RKO (cell line): ENCODE results near the gene PARVB.

Experiments used
- DNase-seq: peaks from one replicate; pipeline ENCODE4 v3.0.0-alpha.2; 2016; ENCODE audit warnings: low spot score

Gene PARVB

DNA sequence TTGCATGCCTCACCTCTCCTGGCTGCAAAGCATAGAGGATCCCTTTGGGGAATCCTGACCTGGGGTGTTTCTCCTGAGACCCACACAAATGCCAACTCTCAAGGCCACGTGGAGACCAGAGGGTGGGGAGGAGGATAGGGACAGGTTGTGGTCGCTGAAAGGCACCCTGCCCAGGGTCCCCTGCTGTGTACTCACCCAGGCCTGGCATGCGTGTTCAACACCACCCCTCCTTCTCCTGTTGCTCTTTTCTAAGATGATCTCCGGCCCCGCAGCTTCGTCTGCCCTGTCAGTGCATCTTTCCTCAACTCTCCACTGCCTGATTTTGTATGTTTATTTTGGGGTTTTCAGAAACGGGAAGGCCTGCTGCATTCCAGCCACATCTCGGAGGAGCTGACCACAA, 112.0 kb downstream of the PARVB start:
- no peak for DNase-seq

DNA sequence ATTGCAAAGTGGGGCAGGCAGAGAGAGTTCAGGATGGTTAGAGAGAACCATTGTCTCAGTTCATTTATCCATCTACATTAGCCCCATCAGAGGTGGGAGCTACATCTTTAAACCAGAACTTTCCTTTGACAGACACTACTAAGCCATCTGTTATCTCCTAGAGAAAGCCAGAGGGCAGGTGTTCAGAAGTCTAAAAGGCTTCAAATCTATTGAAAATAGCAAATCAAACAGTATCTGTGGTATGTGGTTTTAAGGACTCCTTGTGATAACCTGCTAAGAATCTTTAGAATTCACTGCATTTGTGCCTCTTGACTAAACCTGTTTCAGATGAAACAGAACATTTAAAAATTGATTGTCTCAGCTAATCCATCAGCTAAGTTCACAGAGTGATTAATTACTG, 112.7 kb downstream of the PARVB start:
- DNase-seq = no peak

DNA sequence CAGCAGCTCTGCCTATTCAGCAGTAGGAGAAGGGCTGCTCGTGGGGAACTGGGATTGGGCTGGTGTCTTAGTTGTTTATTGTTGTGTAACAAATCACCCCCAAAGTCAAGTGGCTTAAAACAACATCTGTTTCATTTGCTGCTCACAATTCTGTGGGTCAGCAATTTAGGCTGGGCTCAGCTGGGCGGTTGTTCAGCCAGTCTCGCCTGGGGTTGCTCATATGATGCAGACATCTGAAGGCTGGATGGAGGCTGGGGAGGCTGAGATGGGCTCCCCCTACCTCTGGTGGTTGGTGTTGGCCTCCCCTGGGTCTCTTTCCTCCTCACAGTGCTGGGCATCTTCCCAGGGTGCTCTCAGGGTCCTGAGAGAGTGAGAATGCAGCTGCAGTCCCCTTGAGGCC, 113.3 kb downstream of the PARVB start:
- DNase-seq = no peak

DNA sequence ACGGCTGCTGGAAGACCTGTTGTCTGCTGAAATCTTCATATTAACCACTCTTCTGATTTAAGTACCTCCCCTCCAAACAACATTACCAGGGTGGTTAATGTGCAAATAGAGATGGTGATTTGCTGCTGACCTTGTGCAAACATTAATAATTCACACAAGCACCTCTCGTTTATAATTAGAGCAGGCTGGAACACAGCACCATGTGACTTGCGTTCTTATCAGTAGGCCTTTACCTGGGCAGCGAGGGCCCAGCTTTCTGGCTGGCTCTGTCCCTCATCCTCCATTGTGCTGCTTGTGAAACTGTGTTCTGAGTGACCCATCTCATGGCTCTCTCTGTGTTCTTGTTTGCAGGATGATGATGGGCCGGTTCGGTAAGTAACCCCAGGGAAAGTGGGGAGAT, 115.7 kb downstream of the PARVB start:
- DNase-seq = no peak

DNA sequence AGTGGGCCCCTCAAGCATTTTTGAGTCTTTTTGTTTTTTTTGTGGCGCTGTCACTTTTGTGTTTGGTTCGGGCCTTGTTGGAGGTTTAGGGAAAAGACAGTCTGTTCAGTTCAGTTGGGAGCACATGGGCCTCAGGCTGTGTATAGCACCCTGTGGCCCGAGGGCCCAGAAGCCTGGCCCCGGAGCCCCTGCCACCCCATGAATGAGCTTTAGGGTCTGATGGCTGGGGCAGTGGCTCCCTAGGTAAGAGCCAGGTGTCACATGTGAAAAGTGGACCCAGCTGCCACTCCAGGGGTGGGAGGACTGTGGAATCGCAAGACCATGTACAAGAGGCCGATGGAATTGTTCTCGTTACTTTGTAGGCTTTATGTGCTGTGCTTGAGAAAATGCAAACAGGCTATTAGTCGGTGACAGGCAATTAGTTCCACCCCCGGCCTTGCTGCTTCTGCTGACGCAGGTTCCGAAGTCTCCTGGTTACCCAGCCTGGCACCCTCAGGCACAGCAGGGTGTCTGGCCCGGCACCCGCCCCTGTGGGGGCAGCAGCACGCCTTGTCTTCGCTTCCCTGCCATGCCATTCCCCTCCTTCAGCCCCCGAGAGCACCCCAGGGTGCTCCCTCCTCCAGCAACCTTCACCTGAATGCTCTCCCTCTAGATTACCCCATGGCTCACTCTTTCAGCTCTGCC, 118.5 kb downstream of the PARVB start:
- DNase-seq = no peak

DNA sequence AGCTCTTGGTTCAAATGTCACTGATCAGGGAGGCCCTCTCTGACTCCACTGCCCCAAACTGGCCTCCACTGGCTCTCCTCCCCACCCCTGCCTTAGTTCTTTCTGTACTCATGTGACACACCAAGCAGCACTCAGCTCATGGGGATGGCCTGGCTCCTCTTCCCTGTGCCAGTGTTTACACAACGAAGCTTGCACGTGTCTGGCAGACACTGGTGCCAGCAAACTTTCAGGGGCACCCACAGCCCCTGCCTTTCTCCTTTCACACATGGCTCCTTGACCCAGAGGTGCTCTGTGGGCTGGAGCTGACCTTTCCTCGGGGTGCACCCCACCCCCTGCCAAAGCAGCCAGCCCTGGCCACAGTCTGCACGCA, 119.0 kb downstream of the PARVB start:
- no peak for DNase-seq

DNA sequence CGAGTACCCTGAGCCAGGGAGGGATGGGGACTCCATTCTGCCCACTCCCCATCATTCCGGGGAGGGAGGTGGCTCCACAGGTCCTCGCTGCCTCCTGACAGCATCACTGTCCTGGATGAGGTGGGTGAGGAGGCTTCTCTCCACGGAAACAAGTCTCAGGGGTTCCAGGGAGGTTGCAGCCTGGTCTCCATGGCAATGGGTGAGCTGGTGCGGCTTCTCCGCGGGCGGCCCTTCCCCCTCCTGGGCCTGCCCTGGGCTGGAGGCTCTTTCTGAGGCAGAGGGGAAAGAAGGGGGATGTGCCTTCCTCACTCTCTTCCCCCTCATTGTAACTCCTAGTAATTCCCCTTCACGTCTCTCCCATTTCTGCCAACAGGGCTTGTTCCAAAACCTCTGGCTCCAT, 119.5 kb downstream of the PARVB start:
- DNase-seq = no peak

DNA sequence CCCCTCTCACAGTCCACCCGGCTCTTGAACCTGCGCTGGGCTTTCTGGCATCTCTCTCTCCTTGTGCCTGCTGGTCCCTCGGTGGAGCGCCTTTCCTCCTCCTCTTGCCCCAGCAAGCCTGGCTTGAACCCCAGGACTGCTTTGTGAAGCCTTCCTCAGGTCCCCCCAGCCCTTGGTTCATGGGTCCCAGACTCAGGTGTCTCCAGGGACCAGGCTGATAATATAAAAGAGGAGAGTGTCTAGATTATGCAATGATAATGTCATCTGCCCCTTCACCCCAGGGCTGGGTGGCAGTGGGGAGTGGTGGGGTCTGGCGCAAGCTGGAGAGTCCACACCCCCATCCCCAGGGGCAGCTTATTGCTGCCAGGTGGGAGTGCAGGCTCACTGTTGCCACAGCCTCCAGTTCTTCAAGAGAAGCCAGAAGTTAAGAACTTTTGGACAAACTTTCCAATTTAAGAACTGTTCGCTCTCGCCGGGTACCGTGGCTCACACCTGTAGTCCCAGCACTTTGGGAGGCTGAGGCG, 120.0 kb downstream of the PARVB start:
- no peak for DNase-seq

DNA sequence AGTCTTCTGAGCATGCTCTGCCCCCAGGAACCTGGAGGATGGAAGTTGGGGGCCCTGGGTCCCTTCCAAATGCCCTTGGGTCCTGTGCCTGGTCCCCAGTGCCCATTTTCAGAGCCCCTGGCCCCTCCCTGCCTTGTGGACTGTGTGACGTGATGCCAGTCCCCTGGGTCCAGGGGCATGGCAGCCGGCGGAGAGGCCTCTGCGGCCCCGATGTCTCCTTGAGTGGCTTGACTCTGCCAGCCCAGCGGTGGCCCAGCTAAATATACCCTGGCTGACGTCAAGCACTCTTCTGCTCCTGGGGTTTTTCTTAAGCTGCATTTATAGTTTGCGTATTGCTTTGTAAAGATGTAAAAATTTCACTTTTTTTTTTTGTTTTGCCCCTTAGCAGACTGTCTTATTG, 121.4 kb downstream of the PARVB start:
- no peak for DNase-seq

DNA sequence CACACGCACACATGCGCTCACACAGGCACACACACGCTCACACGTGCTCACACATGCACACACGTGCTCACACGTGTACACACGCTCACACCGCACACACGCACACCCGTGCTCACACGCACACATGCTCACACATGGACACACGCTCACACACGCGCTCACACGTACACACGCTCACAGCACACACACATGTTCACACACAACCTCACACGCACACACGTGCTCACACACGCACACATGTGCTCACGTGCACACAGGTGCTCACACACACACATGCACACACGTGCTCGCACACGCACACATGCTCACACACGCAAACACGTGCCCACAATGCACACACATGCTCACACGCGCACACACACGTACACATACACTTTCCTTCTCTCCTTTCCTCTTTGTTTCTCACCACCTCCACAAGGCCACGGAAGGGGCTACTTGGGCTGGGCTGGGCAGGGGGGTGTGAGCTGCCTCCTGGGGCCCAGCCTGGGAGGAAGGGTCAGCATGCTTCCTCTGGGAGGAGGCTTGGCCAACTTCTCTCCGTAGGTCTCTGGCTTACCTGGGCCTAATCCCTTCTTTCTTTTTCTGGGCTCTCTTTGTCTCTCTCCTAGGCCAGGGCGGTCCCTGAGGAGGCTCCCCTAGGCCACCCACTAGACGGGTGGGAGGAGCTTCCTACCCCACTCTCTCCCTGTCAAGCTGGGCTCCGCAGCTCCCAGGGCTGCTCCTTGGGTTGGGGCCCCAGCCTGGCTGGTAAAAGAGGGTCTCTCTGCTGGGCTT, 122.2 kb downstream of the PARVB start:
- no peak for DNase-seq

DNA sequence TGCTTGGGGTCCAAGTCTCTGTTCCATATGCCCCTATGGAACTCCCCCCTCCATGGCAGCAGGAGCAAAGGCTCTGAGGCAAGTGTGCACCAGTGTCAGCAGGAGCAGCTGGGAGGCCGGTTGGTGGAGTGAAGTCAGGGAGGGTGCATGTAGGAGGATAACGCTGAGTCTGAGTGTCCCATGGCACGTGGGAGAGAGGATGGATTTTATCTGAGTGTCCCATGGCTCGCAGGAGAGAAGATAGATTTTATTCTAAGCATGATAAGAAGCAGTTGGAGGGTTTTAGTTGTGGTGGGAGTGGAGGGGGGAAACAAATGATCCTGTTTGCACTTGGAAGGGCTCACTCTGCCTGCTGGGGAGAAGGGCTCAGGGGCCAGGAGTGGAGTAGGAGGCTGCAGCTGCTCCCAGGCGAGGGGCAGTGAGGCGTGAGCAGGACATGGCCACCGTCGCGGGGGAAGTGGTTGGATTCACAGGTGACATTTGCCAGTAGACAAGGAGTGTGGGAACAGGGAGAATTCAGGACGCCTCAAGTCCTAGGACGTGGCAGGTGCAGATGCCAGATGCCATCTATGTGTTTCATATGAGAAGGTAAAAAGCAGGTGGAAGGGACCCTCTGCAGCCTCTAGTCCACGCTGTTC, 123.0 kb downstream of the PARVB start:
- no peak for DNase-seq

DNA sequence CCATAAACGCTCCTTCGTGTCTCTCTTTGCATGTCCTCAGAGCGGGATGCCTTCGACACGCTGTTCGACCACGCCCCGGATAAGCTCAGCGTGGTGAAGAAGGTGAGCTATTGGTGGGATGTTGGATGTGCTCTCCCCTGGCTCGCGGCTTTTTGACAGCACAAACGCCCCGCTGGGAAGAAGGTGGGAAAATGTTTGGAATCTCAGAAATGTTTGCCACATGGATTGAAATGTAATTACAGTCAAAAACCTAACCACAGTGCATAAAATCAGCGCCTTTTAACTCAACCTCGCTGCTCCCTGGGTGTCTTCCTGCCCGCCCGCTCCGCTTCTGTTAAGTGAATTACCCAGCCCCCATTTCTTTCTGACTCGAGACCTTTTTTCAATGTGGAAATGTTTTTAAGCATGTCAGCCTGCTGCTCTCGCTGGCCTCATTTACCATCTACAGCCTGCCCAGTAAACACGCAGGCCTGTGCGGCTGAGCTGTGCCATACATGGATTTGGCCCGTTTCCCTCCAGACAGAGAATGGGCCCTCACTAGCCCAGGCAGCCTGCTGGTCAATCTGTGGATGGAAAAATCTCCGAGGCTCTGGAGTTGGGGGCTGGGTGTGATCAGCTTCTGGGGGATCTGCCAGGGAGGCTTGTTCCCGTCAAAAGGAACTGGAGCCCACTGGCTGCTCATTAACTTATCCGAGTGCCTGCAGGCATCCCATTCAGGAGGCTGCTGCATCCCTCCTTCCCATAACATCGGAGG, 123.9 kb downstream of the PARVB start:
- no peak for DNase-seq

DNA sequence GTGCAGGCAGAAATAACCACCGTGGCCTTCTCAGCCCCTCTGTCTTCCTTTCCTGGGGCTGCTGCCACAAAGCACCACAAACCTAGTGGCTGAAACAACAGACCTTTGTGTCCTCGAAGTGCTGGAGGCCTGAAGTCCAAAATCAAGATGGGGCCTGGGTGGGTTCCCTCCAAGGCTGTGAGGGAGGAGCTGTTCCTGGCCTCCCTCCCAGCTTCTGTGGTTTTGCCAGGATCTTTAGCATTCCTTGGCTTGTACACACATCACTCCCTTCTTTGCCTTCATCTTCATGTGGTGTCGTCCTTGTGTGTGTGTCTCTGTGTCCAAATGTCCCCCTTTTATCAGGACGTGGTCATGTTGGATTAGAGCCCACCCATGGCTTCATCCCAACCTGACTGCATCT, 127.6 kb downstream of the PARVB start:
- DNase-seq = no peak

DNA sequence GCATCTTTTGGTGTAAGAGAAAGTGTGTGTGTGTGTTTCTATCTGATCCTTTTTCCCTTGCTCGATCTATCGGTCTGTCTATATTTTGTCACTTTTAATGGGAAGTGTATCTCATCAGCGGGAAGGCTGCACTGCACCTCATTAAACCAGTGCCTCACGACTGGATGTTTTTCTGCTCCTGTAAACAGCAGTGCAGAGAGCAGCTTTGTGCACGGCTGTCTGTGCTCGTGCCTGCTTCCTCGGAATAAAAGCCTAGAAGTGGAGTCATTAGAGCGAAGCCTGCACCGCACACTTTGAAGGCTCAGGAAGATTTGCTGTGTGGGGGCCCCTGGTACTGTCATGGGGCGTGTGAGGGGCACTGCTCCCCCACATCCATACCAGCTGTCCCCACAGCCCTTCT, 129.6 kb downstream of the PARVB start:
- no peak for DNase-seq

DNA sequence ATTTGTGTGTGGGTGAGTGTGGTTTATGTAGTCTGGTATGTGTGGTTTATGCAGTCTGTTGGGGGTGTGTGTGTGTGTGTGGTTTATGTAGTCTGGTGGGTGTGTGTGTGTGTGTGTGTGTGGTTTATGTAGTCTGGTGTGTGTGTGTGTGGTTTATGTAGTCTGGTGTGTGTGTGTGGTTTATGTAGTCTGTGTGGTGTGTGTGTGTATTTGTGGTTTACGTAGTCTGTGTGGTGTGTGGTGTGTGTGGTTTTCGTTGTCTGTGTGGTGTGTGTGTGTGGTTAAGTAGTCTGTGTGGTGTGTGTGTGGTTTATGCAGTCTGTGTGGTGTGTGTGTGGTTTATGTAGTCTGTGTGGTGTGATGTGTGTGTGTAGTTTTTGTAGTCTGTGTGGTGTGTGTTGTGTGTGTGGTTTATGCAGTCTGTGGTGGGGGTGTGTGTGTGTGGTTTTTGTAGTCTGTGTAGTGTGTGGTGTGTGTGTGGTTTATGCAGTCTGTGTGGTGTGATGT, 130.4 kb downstream of the PARVB start:
- DNase-seq = no peak

DNA sequence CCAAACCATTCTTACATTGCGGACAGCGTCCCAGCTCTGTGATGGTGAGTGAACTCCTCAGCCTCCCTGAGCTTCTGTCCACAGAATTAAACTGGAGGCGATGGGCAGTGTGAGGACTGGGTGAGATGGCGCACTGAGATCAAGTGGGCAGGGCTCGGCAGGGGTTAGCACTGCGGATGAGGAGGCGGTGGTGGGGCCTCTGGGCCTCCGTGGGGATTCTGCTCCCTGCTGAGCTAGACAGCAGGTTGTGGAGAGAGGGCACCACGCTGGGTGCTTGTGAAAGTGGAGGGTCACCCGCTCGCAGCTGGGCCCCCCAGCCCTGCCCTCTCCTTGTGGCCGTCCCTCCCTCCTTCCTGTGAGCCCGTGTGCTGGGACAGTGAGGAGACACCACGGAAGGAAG, 131.0 kb downstream of the PARVB start:
- no peak for DNase-seq

DNA sequence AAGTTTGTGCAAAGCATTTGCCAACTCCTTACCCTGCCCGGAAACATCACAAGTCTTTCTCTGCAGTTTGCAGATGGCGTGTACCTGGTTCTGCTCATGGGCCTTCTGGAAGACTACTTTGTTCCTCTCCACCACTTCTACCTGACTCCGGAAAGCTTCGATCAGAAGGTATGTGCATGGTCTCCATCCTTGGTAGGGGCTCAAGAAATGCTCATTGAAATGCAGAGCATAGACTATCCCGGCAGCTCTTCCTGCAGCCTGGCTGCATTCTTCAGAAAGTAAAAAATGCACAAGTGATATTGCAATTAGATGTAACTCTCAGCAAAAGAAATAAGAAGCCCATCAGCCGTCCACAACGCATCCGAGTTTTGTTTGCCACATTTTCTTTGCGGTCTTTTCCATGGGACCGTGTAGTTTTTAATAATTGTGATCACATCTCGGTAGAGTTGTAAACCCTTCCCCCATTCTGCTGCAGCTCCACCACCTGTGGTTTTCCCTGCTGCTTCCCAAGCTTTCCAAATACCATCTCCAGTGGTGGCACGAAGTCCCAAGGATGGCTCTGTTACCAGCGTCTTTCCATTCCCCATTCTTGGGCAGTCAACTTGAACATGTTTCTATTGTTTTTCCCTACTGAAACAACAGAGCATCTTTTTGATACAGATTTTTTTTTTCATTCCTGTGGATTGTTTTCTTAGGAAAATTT, 134.0 kb downstream of the PARVB start:
- no peak for DNase-seq

DNA sequence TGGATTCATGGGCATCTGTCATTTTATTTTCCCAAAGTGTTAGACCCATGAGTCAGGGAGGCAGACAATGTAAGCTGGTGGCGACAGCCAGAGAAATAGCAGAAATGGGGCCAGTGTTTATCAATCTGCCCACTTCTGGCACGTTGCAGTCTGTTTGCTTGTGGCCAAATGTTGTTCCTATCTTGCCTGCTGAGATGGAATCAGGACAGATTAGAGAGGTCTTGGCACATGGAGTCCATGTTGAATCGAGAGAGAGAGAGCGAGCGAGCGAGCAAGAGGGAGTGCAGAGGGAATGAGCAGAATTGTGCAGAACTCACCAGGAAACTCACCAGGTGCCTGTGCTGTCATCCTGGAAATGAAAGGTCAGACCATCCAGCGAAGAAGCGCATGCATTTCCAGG, 134.7 kb downstream of the PARVB start:
- no peak for DNase-seq

DNA sequence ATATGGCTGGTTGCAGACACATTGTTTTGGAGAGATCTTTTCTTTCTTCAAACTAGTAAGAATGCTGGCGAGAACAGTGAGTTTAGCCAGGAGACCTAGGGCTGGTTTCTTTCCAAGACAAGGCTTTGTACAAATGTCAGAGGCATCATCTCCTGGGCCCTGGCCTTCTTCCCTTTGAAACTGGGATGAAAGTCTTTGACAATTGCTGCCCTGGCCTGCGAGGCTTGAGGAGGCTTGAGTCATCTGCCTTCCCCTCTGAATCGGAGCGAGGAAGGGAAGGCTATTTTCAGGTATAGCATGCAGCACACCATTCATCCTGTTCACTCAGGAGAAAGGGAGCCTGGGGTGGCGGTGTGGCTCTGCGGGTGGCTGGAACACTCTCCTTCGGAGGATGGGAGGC, 135.1 kb downstream of the PARVB start:
- no peak for DNase-seq

DNA sequence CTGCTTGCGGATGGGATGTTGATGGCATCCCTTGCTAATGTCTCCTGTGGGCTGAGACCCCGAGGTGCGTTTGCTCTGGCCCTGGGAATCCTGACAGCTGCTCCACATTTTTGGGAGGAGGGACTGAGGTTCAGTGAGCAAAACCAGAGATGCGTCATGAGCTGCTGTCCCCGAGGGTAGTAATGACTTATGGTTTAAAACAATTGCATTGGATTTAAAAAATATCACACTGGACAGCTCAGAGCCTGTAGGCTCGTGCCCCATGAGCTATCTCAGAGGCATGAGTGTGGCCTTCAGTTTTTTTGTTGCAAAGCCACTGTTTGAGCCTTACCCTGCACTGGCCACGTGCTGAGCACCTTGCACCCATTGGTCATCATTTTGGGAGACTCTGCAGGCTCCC, 135.7 kb downstream of the PARVB start:
- no peak for DNase-seq

DNA sequence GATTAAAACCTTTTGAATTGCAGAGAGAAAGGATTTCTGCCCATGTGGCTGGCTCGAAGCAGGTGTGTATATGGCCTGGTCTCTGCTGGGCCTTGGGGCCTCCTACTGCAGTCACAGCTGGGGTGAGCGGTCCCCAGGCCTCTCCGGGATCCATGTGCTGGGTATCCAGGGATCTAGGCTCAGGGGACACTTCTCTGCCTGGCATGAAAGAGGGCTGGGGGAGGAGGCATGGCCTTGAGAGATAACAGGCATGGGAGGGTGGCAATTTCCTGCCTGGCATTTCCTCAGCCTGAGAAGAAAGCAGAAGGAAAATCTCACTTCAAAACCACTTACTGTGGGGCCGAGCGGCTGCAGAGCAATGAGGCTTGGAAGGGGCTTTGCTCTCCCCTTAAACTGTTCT, 136.3 kb downstream of the PARVB start:
- DNase-seq = no peak

DNA sequence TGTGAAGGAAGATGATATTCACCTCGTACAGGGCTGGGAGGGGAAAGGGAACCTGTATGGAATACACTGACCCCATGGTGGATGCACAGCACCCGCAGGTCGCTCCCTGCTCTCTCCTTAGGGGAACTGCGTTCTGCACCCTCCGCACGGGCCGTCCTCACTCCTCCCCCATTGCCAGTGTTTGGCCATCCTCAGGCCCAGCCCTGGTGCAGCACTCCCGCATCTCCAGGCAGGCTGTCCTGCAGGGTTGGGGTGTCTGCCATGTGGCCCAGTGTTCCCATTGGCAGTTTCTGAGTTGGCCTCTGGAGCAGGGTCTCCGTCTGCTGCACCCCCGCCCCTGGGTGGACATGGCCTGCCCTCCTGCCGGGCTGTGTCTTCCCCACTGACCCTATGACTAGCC, 137.6 kb downstream of the PARVB start:
- DNase-seq = no peak
